ENCODE measurements around the gene CARD19. TPM values are rescaled to one million over a fixed set of nuclear protein-coding genes. Genes with fewer than 3 reads are reported as not detected.

Gene CARD19
- total and polyA plus RNA-seq, 2 donors (not counting 1 experiment from before 2014, with no cell fraction given), result 31.9 to 63.4 TPM

- POLR2A ChIA-PET, result no interaction called here
- Histone ChIP-seq H2AFZ (ENCODE audit: insufficient read depth, low read depth, low read length, poor library complexity, severe bottlenecking) (no peak overlapping the region), H3K27ac (ENCODE audit: low read length in 2 of 2) (no peak overlapping the region), H3K36me3 (replicated peaks in 1 of 2; ENCODE audit: control extremely low read depth in 1 of 2, control insufficient read depth in 1 of 2, extremely low read depth in 1 of 2, insufficient read depth in 2 of 2, low read length in 1 of 2) (no peaks in the 10 kb centered on the region), H3K4me2 (replicated peaks; ENCODE audit: low read depth, low read length, poor library complexity, severe bottlenecking) (no peak overlapping the region), H4K20me1 (ENCODE audit: control insufficient read depth, insufficient read depth, low read length, poor library complexity, severe bottlenecking) (no peaks in the 10 kb centered on the region), H3K79me2 (ENCODE audit: control insufficient read depth, insufficient read depth, low read length) (no peaks in the 10 kb centered on the region), H3K9ac (ENCODE audit: low read length) (no peak overlapping the region), H3K27me3 (replicated peaks in 1 of 4; ENCODE audit: control extremely low read depth in 1 of 4, control insufficient read depth in 3 of 4, insufficient read depth in 4 of 4, low read length in 3 of 4) (peaks cover 0 to 3% (median 0%) of the 10 kb centered on the region in 4 experiments), H3K4me3 (ENCODE audit: control extremely low read depth in 1 of 5, extremely low read depth in 1 of 5, insufficient read depth in 1 of 5, low read depth in 2 of 5, low read length in 4 of 5) (no peak overlapping the region), H3K4me1 (ENCODE audit: control insufficient read depth in 2 of 2, insufficient read depth in 2 of 2, low read length in 2 of 2) (peaks cover 4 to 6% of the 10 kb centered on the region in 2 donors), H3K9me3 (ENCODE audit: control extremely low read depth in 1 of 3, control insufficient read depth in 2 of 3, insufficient read depth in 1 of 3, low read length in 2 of 3) (no peaks in the 10 kb centered on the region)
- Mint-ChIP-seq H3K4me3 (no peak overlapping the region), H3K27ac (no peak overlapping the region), H3K27me3 (no peaks in the 10 kb centered on the region), H3K4me1 (peaks cover 4% of the 10 kb centered on the region), H3K9me3 (ENCODE audit: insufficient read depth) (no peaks in the 10 kb centered on the region)
- CTCF ChIA-PET, result interaction anchor here (0.6 to 3.8 kb wide), 5 partner anchors 8 to 1049 kb away, joined by 3 to 30 read pairs (median 5); no protein-coding TSS in a partner anchor
- DNase-seq (no peak), ATAC-seq (ENCODE audit: low read depth) (no peak)
- TF ChIP-seq, protein P1, sequence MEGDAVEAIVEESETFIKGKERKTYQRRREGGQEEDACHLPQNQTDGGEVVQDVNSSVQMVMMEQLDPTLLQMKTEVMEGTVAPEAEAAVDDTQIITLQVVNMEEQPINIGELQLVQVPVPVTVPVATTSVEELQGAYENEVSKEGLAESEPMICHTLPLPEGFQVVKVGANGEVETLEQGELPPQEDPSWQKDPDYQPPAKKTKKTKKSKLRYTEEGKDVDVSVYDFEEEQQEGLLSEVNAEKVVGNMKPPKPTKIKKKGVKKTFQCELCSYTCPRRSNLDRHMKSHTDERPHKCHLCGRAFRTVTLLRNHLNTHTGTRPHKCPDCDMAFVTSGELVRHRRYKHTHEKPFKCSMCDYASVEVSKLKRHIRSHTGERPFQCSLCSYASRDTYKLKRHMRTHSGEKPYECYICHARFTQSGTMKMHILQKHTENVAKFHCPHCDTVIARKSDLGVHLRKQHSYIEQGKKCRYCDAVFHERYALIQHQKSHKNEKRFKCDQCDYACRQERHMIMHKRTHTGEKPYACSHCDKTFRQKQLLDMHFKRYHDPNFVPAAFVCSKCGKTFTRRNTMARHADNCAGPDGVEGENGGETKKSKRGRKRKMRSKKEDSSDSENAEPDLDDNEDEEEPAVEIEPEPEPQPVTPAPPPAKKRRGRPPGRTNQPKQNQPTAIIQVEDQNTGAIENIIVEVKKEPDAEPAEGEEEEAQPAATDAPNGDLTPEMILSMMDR (IDR thresholded peaks at IDR 0.05), result no peak
- no peak for TF ChIP-seq EZH2 (IDR thresholded peaks at IDR 0.05; ENCODE audit: borderline replicate concordance, insufficient read depth, low read depth, low read length, poor library complexity, severe bottlenecking)
- WGBS (ENCODE audit: insufficient coverage), result 95% methylated on average over 8 of the region's 11 CpGs
- intact Hi-C loops (cut with micrococcal nuclease), result loop anchor here (5.0 kb wide), 1 partner anchor 1050 kb away; no protein-coding TSS in a partner anchor
Measured at GRCh38 chr9:93161786-93162562, 66.0 kb downstream of the CARD19 start.

Other genes with a start within 250 kb of the CARD19 start
- gene ZNF484, start 218.2 kb upstream of the CARD19 start, total RNA-seq, result 22.7 and 22.9 TPM in 2 replicates
- gene ZNF484, start 218.2 kb upstream of the CARD19 start, polyA plus RNA-seq, result 2.2 and 2.7 TPM in 2 replicates
- gene FGD3, start 148.7 kb upstream of the CARD19 start, total RNA-seq, result 134 and 167 TPM in 2 replicates
- gene FGD3, start 148.7 kb upstream of the CARD19 start, polyA plus RNA-seq, result 120 and 130 TPM in 2 replicates
- 38.3 and 41.0 TPM in 2 replicates for gene SUSD3, start 37.5 kb upstream of the CARD19 start, total RNA-seq
- 68.7 and 85.0 TPM in 2 replicates for gene SUSD3, start 37.5 kb upstream of the CARD19 start, polyA plus RNA-seq
- gene NINJ1, start 38.0 kb downstream of the CARD19 start, total RNA-seq, result 7.6 and 8.3 TPM in 2 replicates
- gene NINJ1, start 38.0 kb downstream of the CARD19 start, polyA plus RNA-seq, result 13.2 and 50.7 TPM in 2 replicates
- not detected in 2 replicates for gene WNK2, start 87.9 kb downstream of the CARD19 start, total RNA-seq
- 0.13 and 0.49 TPM in 2 replicates for gene WNK2, start 87.9 kb downstream of the CARD19 start, polyA plus RNA-seq